Stimulated activated CD8-positive, alpha-beta memory T cell treated with anti-CD3 and anti-CD28 coated beads, Interleukin-7, amount 100 ng/mL, for 24 hours (primary cell): Measurements from ENCODE around the gene AIG1.
"Not testable (repeated sequence)": the region's sequence is repeated elsewhere in the genome, so short reads cannot be mapped to it uniquely, and the experiment has no call there.

Experiments used
- DNase-seq: peaks from one replicate; pipeline ENCODE4 v3.0.0-alpha.2; 2020; ENCODE audit warnings: low read depth

Gene AIG1

DNA sequence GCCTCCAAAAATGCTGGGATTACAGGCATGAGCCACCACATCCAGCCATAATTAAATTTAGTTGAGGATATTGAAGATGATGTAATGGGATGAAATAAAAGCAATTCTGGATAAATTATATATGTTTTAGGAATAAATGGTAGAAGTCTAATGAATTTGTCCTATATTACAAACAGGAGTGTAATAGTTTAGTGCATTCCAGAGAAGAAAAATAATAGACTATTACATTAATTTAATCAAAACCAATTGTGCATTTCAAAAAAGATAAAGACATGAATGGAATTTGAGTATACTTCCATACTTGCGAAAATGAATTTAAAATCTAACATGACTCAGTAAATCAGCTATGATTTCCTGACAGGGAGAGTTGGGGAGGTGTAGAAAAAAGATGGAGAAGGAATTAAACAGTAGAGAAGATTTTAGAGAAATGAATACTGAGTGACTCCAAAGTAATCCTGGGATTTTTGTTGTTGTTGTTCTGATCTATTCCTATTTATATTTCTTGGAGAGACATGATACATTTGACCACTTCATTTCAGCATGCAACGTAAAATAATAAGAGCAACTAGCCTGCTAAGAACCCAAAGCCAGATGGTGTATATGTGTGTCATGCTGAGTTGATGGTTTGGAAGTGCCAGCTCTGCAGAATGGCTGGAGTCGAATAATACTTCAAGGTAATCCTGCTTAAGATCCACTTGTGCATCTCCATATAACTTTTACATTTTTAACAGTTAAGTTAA lies 67.4 kb downstream of the AIG1 start:
- DNase-seq, result no peak

DNA sequence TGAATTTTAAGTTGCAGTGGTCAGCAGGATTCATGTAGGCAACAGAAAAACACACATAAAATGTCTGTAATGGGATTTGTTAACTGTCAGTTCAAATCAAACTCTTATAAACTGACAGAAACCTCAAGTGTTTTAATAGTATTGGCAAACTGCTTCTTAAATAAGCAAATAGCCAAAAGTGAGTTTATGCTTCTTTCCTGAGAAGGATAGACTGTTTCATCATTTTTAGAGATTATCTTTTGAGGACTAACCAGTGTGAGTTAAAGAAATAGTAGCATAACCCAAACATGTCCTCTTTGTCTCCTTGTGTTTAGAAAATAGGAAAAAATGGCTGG lies 68.0 kb downstream of the AIG1 start:
- no peak for DNase-seq

DNA sequence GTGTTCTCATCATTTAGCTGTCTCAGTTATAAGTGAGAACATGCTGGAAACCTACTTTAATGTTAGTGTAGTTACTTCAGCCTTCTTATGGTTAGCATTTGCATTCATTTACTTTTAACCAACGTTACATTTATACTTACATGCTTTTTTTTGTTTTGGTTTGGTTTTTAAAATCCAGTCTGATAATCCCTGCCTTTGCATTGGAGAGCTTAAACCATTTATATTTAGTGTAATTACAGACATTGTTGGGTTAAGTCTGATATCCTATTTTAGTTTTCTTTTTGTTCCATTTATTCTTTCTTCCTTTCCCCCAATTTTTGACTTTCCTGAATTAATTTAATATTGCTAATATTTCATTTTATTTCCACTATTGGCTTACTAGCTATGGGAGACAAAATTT lies 70.2 kb downstream of the AIG1 start:
- DNase-seq, result no peak

DNA sequence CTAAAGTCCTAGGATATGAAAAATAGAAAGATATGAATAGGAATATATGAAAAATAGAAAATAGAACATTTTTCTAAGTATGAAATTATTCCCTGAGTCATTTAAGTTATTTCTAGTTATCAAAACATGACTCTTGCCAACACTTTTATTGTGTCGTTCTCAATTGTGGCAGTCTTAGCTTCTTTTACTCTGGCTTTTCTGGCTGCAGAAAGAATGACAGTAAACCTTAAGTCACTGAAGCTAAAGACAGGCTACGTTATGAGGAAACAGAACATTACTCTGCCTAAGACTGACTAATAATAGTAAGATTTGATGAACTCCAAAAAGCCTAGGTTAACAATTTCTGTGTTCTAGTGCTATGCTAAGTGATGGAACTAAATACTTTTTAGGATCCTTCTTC lies 74.6 kb downstream of the AIG1 start:
- no peak for DNase-seq

DNA sequence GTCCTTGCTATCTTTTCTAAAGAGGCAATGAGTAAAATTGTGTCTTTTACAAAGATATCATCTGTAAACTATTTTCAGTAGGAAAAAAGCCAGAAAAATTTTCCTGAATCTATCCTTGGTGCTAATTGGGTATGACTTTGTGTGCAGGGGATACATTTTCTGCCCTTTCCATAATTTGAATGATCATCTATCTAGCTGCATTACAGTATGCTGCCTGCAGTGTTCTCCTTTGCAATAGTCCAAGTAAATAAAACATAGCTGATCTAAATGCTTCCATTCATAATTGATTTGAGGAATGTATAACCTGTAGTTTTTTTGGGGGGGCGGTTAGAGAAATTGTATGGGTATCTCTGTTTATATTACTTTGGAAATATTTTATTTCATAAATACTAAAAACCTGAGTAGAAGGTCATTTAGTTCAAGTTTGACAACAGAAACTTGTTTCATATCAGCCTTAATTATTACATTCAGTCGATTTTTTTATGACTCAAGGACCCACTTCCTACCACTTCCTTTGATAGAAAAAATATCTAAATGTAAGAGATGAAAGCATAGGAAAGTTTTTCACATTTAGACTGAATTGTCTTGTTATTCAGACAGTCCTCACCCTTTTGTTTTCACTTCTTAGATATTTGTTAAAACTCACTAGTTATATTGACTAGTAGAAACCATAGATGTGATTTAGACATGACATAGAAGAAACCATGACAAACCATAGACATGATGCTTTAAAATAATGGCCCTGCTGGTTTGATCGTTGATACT lies 75.3 kb downstream of the AIG1 start:
- DNase-seq, result no peak

DNA sequence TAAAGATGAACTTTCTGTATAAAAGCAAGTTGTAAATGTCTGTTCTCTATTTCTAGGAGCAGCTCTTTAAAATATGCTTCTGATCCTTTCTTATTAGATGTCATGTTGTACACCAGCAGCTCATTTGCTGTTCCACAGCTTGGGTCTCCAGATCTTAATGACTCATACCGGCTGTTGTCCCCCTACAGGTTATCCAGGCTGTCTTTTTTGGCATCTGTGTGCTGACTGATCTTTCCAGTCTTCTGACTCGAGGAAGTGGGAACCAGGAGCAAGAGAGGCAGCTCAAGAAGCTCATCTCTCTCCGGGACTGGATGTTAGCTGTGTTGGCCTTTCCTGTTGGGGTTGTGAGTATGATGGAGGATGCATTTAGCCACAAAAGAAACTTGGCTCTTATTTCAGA lies 76.0 kb downstream of the AIG1 start:
- no peak for DNase-seq

DNA sequence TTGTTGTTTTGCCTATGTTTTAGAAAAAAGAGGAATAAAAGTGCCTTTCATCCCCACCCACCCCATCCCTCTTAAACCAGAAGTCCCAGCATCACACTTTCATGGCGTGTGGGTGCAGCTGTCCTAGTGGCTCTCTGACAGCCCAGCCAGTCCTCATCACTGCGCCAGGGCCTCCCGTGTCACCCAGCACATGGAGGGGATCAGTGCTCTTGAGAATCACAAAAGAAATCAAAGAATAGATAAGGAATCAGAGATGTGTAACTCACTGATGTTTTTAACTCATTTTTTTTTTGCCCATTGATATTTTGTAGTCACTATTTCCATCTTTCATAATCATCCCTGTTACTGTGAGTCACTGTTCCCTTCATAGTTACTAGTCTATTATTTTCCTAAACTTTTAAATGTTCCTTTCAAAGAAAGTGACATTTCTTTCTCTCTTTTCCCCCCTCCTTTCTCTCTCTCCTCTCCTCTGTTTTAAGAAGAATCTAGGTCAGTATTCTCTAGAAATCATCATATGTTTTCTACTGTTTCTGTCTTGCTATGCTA lies 78.6 kb downstream of the AIG1 start:
- no peak for DNase-seq

DNA sequence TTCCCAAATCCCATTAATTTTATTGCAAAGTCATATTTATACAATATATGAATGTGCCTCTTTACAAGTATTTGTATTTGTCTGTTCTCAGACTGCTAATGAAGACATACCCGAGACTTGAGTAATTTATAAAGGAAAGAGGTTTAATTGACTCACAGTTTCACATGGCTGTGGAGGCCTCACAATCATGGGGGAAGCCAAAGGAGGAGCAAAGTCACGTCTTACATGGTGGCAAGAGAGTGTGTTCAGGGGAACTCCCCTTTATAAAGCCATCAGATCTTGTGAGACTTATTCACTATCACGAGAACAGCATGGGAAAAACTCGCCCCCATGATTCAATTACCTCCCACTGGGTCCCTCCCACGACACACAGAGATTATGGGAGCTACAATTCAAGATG lies 79.2 kb downstream of the AIG1 start:
- not testable (repeated sequence) for DNase-seq

DNA sequence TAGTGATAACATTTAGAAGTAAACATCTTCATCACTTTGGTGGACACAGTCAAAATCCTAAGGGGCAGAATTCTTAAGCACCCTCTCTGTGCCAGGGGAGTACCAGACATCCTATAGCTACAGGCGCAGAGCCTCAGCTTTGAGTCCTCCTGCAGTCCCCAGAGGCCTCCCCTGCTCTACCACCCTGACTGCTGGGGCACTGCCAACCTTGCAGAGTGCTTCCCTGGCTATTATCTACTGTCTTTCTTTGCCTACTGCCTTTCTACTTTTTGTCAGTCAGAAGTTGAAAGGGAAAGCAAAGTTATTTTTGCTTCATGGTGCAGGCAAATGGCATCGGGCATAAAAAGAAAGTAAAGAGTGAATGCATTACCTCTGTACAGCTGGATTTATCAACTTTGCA lies 80.1 kb downstream of the AIG1 start:
- no peak for DNase-seq

DNA sequence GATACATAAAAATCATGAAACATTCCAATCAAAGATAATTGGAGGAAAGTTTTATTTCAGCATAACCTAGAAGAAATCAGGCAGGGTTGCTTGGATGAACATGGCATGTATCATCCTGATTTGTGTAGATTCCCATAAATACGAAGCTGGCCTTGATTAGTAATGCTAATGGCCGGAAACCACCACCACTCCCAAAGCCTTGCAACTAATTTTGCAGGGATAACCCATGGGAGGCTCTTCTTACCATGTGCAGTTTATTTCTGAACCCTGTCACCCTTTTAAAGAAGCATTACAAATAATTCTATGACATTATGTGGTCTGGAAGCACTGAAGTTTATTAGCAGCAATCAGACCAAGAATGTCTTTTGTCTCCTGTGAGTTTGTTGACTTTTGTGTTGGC lies 80.8 kb downstream of the AIG1 start:
- DNase-seq, result no peak

DNA sequence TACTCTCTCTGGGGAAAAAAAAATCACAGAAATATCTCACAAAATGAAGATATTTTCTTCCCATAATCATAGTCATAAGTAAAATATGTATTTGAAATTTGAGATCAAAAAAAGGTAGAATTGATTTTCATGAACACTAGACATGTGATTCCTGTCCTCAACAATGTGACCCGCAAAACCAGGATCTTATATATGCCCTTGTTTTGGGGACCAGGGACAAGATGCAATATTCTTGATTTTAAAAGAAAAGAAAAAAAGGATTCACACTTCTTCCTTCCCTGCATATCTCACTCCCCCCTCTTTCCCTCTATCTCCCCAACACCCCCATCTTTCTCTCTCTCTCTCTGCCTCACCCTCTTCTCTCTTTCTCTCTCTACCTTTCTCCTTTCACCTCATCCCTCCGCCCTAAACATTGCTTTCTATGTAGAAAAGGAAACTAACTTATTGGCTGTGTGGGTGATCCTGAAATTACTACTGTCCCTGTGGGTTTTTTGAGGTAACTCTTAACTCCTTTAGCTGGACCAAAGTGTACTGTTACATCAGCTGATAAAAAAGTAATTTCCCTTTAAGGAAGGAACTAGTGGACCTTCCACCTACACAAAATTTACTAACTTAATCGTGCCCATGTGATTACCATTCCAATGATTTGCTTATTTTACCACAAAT lies 85.6 kb downstream of the AIG1 start:
- no peak for DNase-seq

DNA sequence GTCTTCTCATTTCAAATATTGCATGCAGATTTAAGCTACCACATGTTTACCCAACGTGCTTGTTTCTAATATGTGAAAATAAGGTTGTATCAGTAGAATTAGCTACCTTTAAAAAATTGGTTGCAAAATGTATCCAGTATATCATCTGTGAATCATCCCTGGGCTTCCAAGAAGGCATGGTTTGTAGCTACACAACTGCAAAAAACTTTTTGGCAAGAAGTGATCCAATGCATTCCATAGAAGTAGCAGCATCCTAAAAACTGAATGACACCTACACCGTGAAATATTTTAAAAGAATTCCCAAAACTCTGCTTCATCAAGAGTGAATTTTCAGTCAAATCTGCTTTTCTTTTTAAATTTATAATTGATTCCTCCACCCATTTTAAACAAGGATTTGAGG lies 89.1 kb downstream of the AIG1 start:
- DNase-seq, result no peak

DNA sequence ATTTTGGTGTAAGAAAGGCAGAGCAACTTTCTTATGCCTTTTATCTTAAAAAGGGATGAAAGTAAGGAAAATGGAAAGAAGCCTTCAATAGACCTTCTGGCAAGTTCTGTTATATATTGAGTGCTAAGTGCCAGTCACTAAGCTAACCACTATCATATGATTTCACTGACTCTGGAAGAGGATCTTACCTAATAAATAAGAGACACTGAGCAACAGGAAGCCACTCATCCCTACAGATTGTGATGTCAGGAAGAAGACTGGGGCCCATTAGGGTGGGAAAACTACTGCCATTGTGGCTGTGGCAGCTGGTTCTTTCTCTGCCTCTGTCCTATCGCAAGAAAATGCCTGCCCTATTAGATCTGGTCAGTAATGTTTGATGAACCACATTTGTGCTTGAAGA lies 89.6 kb downstream of the AIG1 start:
- no peak for DNase-seq

DNA sequence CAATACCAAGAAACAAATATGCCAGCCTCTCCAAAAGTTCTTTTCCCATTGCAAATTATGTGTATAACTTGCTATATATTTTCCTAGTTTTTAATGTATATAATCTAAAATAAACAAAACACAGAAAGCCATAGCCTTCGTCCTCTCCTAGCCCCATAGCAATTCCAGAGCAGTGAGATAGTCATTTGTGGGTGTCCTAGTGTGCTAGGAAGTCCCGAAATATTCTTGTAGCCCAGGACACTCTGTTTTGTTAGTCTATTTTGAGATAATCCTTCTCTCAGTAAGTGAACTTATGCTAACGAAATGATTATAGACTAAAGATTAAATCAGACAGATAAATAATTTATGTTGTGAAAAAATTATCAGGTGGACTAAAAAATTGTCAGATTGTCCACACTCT lies 90.7 kb downstream of the AIG1 start:
- no peak for DNase-seq

DNA sequence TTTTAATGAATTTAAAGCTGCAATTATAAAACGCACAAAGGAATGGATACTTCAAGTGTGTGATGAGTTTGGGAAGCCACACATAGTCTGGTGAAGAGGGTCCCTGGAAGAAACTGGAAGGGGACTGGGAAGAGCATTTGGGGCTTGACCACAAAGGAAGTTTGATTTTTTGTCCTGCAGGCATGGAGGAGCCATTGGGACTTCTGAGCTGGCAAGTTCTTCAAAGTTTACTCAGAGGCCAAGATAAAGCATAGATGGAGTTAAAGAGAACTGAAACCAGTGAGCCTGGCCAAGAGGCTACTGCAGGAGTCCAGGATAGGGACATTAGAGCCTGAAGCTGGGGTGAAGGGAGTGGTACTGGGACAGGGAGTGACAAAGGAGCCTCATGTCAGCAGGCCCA lies 95.0 kb downstream of the AIG1 start:
- DNase-seq, result no peak

DNA sequence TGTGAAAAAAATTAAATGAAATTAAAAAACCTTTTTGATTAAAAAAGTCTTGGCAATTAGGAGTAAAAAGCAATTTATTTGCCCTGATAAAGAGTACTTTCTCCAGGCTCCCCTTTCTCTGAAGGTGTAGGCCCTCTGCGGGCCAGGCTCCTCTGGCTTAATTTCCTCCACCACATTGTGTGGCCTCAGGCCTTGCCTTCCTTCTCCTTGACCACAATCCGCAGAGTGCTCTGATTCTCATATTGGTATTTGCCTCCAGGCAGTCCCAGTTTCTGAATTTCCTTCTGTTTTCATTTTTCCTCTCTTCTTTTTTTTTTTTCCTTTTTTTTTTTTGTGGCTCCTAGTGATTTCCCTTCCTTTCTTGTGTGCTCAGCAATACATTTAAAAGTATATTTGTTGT lies 96.4 kb downstream of the AIG1 start:
- no peak for DNase-seq

DNA sequence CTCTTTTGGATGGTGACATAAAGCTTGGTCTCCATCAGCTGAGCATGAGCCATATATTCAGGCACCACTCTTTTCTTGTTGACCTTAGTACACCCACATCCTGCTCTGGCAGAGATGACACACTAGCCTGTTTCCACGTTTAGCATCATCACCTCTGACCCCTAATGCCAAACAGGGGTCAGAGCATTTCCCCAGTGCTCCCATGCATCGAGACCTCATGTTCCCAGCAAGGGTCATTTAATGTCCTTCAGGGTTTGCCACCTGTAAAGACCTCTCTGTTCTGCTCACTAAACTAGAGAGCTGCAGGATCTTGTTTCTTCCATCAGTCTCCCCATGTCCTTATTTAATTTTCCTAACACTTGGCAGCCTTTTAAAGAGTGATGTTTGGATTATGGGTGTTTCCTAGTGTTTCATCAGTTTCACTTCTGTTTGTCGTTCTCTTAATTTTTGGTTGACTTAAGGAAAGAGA lies 97.5 kb downstream of the AIG1 start:
- DNase-seq, result no peak

DNA sequence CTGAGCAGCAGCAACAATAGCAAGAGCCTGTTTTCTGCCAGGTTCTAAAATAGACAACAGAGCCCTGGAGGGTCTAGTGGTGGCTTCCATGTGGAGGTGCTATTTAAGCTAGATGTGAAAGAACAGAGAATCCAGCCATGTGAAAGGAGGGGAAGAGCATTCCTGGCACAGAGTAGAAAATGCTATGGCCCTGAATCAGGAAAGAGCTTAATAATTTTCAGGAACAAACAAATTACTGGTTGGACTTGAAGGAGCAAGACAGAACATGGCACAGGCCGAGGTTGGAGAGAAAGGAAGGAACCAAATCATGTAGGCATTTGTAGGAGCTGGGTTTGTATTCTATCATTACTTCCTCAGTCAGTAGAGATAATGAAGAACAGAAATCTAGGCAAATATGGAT lies 98.3 kb downstream of the AIG1 start:
- no peak for DNase-seq

DNA sequence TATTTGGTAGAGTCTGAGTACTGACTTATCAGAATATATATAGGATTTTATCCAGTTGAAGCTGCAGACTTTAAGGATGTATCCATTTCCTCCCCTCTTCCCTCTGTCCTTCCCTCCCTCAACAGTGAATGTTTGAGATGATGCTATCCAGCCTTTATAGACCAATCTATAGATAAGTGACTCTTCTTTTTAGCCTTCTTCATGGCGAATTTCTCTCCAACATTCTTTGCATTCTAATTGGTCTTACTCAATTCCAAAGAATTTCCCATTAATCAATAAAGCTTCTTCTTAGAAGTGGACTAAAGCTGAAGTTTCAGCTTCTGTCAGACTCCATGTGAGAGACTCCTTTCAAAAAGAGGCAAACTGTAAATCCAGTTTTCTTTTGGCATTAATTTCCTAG lies 99.3 kb downstream of the AIG1 start:
- no peak for DNase-seq

DNA sequence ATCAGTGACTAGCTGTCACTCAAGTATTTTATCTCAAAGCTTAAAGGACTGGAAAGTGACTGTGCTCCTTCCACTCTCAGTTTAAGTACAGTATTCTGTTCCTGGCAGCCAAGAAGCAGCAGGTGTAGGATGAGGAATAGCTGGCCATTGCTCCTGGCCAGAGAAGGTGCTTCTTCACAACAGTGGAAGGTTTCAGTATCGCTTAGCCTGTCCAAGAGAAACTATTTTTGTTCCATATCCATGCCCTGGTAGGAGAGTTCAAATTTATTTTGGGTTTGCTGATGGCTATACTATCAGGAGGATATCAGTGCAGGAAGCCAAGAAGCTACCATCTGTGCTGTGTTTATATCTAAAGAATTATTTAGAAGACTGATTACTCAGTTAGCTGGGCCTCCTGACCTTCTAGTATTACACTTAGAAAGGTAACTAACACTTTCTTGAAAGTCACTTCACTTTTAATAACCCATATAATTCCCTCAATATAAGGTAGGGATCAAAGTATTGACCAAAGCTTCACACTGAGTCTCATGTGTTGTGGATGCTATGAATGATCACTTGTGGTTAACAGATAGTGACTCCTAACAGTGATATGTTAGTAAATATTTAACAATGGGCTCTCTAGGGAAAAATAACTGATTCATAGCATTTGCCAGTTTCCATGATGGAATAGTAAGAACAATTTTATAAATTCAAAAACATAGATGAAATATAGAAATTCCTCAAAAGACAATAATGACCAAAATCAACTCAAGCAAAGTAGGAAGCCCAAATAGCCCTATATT lies 99.9 kb downstream of the AIG1 start:
- DNase-seq, result no peak

DNA sequence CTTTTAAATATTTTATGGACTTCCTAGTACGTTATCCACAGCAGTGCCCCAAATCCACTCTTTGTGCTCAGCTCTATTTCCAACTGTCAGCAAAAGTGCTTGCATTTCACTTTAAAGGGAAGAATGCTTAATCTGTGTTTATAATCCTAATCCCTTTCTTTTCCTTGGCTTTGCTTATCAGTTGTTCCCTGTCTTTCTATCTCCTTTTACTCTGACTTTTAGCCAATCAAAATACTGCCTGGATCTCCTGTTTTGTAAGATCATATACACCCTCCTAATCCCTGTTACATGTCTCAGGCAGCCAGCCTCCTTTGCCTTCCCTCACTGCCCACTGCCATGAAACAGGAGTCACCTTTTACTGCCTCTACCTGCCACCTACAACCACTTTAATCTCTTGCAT lies 102.9 kb downstream of the AIG1 start:
- DNase-seq, result no peak

DNA sequence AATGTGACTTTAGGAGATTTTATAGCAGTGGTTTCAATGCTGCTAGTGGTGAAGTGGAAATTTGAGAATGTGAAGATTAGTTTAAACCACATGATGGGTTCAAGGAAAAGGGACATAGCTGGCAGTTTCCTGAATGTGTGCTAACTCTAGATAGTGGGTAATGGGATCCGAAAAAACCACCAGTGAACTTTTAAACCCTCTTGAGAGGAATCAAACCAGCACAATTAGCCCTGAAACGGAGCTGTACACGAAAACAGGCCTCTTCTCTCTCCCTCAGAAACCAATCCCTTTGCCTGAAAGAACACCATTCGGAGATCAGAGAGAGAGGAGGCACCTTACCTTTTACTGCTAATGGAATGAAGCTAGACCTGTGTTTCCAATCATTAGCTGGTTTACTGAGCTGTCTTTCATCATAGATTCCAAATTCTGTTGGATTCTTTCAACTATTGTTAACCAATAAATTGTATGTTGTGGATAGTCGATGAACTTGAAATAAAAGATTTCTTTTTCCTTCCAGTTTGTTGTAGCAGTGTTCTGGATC lies 103.9 kb downstream of the AIG1 start:
- no peak for DNase-seq
